Trophoblast cell (in vitro differentiated cells and primary cell): ENCODE results near the gene MEGF11.

Experiments used
- DNase-seq, 2 donors: peaks; one replicate each; pipeline ENCODE4 v3.0.0-alpha.2; 2016
- H2AFZ ChIP-seq: 2 replicates; pipeline ENCODE4 v1.6.1; 2013; ENCODE audit warnings: low read length, moderate library complexity, mild to moderate bottlenecking; ENCODE audit not compliant: insufficient read depth, poor library complexity
- H2AK5ac ChIP-seq: 2 replicates; pipeline ENCODE4 v1.6.1; 2013; ENCODE audit warnings: mild to moderate bottlenecking, low read length
- H2BK120ac ChIP-seq: 2 replicates; pipeline ENCODE4 v1.6.1; 2013; ENCODE audit warnings: low read length, mild to moderate bottlenecking, moderate library complexity; ENCODE audit not compliant: insufficient read depth, poor library complexity
- H2BK12ac ChIP-seq: 2 replicates; pipeline ENCODE4 v1.6.1; 2013; ENCODE audit warnings: mild to moderate bottlenecking, low read length, moderate library complexity
- H2BK5ac ChIP-seq: 2 replicates; pipeline ENCODE4 v1.6.1; 2013; ENCODE audit warnings: low read length, low read depth, moderate library complexity, mild to moderate bottlenecking; ENCODE audit not compliant: poor library complexity
- H3K14ac ChIP-seq: 2 replicates; pipeline ENCODE4 v1.6.1; 2013; ENCODE audit warnings: mild to moderate bottlenecking, low read length
- H3K18ac ChIP-seq: 2 replicates; pipeline ENCODE4 v1.6.1; 2013; ENCODE audit warnings: mild to moderate bottlenecking, low read length
- H3K23ac ChIP-seq: 2 replicates; pipeline ENCODE4 v1.6.1; 2013; ENCODE audit warnings: low read length
- H3K27ac ChIP-seq: 2 replicates; pipeline ENCODE4 v1.5.1; 2013; ENCODE audit warnings: low read depth, mild to moderate bottlenecking, inconsistent platforms, low read length, moderate library complexity
- H3K27me3 ChIP-seq: 2 replicates; pipeline ENCODE4 v1.6.1; 2013; ENCODE audit warnings: inconsistent platforms, mild to moderate bottlenecking, low read length, moderate library complexity; ENCODE audit not compliant: insufficient read depth
- H3K36me3 ChIP-seq, 2 experiments: 1 replicate in 1 of 2; 2 replicates in 1 of 2; pipeline ENCODE4 v1.6.1; 2013; ENCODE audit warnings: low read length in 2 of 2, mild to moderate bottlenecking in 2 of 2, moderate library complexity in 1 of 2; ENCODE audit not compliant: insufficient read depth in 2 of 2, control insufficient read depth in 1 of 2
- H3K4ac ChIP-seq: 2 replicates; pipeline ENCODE4 v1.6.1; 2013; ENCODE audit warnings: low read depth, mild to moderate bottlenecking, low read length, moderate library complexity
- H3K4me1 ChIP-seq, 2 experiments: 1 replicate in 1 of 2; 2 replicates in 1 of 2; pipeline ENCODE4 v1.6.1; 2013; ENCODE audit warnings: low read length in 2 of 2, mild to moderate bottlenecking in 2 of 2, moderate library complexity in 1 of 2; ENCODE audit not compliant: insufficient read depth in 2 of 2, control insufficient read depth in 1 of 2
- H3K4me2 ChIP-seq: 2 replicates; pipeline ENCODE4 v1.6.1; 2013; ENCODE audit warnings: inconsistent platforms, mild to moderate bottlenecking, low read length, moderate library complexity
- H3K4me3 ChIP-seq: 2 replicates; pipeline ENCODE4 v1.5.1; 2013; ENCODE audit warnings: mild to moderate bottlenecking, low read depth, low read length, inconsistent platforms
- H3K79me1 ChIP-seq: one replicate; pipeline ENCODE4 v1.6.1; 2013; ENCODE audit warnings: low read length
- H3K79me2 ChIP-seq: 2 replicates; pipeline ENCODE4 v1.6.1; 2013; ENCODE audit warnings: low read length, mild to moderate bottlenecking; ENCODE audit not compliant: control insufficient read depth, insufficient read depth, poor library complexity
- H3K9ac ChIP-seq: 2 replicates; pipeline ENCODE4 v1.6.1; 2013; ENCODE audit warnings: mild to moderate bottlenecking, low read length
- H3K9me3 ChIP-seq: 2 replicates; pipeline ENCODE4 v1.6.1; 2013; ENCODE audit warnings: low read depth, mild to moderate bottlenecking, control low read depth, inconsistent platforms, low read length; ENCODE audit not compliant: insufficient read depth
- H4K12ac ChIP-seq: 2 replicates; pipeline ENCODE4 v1.6.1; 2013; ENCODE audit warnings: low read depth, mild to moderate bottlenecking, low read length, moderate library complexity
- H4K8ac ChIP-seq: 2 replicates; pipeline ENCODE4 v1.6.1; 2013; ENCODE audit warnings: low read depth, mild to moderate bottlenecking, low read length, moderate library complexity
- H4K91ac ChIP-seq: one replicate; pipeline ENCODE4 v1.6.1; 2013; ENCODE audit warnings: low read depth, mild to moderate bottlenecking, low read length, moderate library complexity
- WGBS: extraction: QIAGEN DNeasy Blood & Tissue Kit; methylation state at CpG from one replicate; pipeline ENCODE4 v1.1.7; 2013; ENCODE audit warnings: missing lambda C conversion rate; ENCODE audit not compliant: insufficient read length, insufficient coverage; ENCODE audit errors: extremely low coverage; 5-methylcytosine and 5-hydroxymethylcytosine counted together

Gene MEGF11

GRCh38 chr15:66236806-66237375 lies 16.7 kb downstream of the MEGF11 start:
- Histone ChIP-seq H2AK5ac (no peak overlapping the region), H3K9me3 (peaks cover 3% of the 10 kb centered on the region), H4K8ac (no peak overlapping the region), H3K27ac (no peak overlapping the region), H2BK5ac (no peak overlapping the region), H3K9ac (no peak overlapping the region), H3K4me2 (no peak overlapping the region), H3K36me3 (no peaks in the 10 kb centered on the region), H2AFZ (no peak overlapping the region), H3K27me3 (no peaks in the 10 kb centered on the region), H3K4me1 (no peaks in the 10 kb centered on the region), H3K23ac (no peak overlapping the region), H3K79me1 (no peaks in the 10 kb centered on the region), H3K18ac (no peak overlapping the region), H3K79me2 (no peaks in the 10 kb centered on the region), H2BK120ac (no peak overlapping the region), H4K12ac (no peak overlapping the region), H4K91ac (no peak overlapping the region), H3K14ac (no peak overlapping the region), H2BK12ac (no peak overlapping the region), H3K4ac (no peak overlapping the region), H3K4me3 (no peak overlapping the region)
- no peak for DNase-seq
- WGBS: no CpG with 5 or more reads among the region's 12 CpGs

GRCh38 chr15:66235866-66236265 lies 17.7 kb downstream of the MEGF11 start:
- Histone ChIP-seq H4K12ac (no peak overlapping the region), H3K79me1 (no peaks in the 10 kb centered on the region)

GRCh38 chr15:66234798-66235197 lies 18.8 kb downstream of the MEGF11 start:
- Histone ChIP-seq H3K14ac (no peak overlapping the region), H3K18ac (no peak overlapping the region), H3K79me2 (no peaks in the 10 kb centered on the region), H2BK120ac (no peak overlapping the region), H4K12ac (no peak overlapping the region), H2AFZ (no peak overlapping the region), H3K9ac (no peak overlapping the region), H2BK5ac (no peak overlapping the region), H3K23ac (no peak overlapping the region), H3K27me3 (no peaks in the 10 kb centered on the region), H3K27ac (no peak overlapping the region), H3K4me1 (peaks cover 0 to 4% of the 10 kb centered on the region in 2 experiments), H3K79me1 (no peaks in the 10 kb centered on the region), H2AK5ac (no peak overlapping the region), H3K9me3 (peaks cover 1% of the 10 kb centered on the region), H4K91ac (no peak overlapping the region), H4K8ac (no peak overlapping the region), H3K4ac (no peak overlapping the region), H3K4me2 (no peak overlapping the region), H3K4me3 (no peak overlapping the region), H2BK12ac (no peak overlapping the region), H3K36me3 (no peaks in the 10 kb centered on the region)
- whole genome bisulfite sequencing: no CpG with 5 or more reads among the region's 9 CpGs
- DNase-seq: no peak

More at GRCh38 chr15:66235866-66236265, 17.7 kb downstream of the MEGF11 start:
- DNase-seq: no peak
- no peak overlapping the region for H3K27ac ChIP-seq
- H3K36me3 ChIP-seq: no peaks in the 10 kb centered on the region
- H3K9ac ChIP-seq: no peak overlapping the region
- peaks cover 1% of the 10 kb centered on the region for H3K9me3 ChIP-seq
- no peak overlapping the region for H2BK120ac ChIP-seq
- no peaks in the 10 kb centered on the region for H3K27me3 ChIP-seq
- peaks cover 0 to 4% of the 10 kb centered on the region in 2 experiments for H3K4me1 ChIP-seq
- no peak overlapping the region for H3K18ac ChIP-seq
- no peaks in the 10 kb centered on the region for H3K79me2 ChIP-seq
- H3K4me2 ChIP-seq: no peak overlapping the region
- H2BK5ac ChIP-seq: no peak overlapping the region
- no peak overlapping the region for H3K14ac ChIP-seq
- H2BK12ac ChIP-seq: no peak overlapping the region
- no peak overlapping the region for H3K23ac ChIP-seq
- H4K91ac ChIP-seq: no peak overlapping the region
- H3K4ac ChIP-seq: no peak overlapping the region
- no peak overlapping the region for H2AK5ac ChIP-seq
- H4K8ac ChIP-seq: no peak overlapping the region
- H2AFZ ChIP-seq: no peak overlapping the region
- no CpG with 5 or more reads among the region's 2 CpGs for WGBS
- H3K4me3 ChIP-seq: no peak overlapping the region

GRCh38 chr15:66233487-66234415 lies 19.8 kb downstream of the MEGF11 start:
- Histone ChIP-seq H2AFZ (no peak overlapping the region), H2AK5ac (no peak overlapping the region), H3K4me1 (peaks cover 0 to 4% of the 10 kb centered on the region in 2 experiments), H3K4ac (no peak overlapping the region), H3K18ac (no peak overlapping the region), H3K79me1 (no peaks in the 10 kb centered on the region), H4K91ac (no peak overlapping the region), H4K8ac (no peak overlapping the region), H3K79me2 (no peaks in the 10 kb centered on the region), H3K4me2 (no peak overlapping the region), H4K12ac (no peak overlapping the region), H3K14ac (no peak overlapping the region), H3K27ac (no peak overlapping the region), H3K4me3 (no peak overlapping the region), H3K36me3 (no peaks in the 10 kb centered on the region), H2BK5ac (no peak overlapping the region), H3K9me3 (no peaks in the 10 kb centered on the region), H3K9ac (no peak overlapping the region), H2BK12ac (no peak overlapping the region), H3K27me3 (no peaks in the 10 kb centered on the region), H3K23ac (no peak overlapping the region), H2BK120ac (no peak overlapping the region)
- no CpG with 5 or more reads among the region's 14 CpGs for WGBS
- peak in 1 of 2 donors; percentile 14 for DNase-seq
